Hepatocyte (in vitro differentiated cells): Measurements from ENCODE around the gene CHST13.

Experiments used
- EZH2 ChIP-seq: fragments of 200-600 bp; sonication (generic); IDR thresholded peaks from 2 replicates; pipeline ENCODE4 v1.6.1; 2016; ENCODE audit warnings: antibody characterized with exemption, mild to moderate bottlenecking, borderline replicate concordance
- TF ChIP-seq, protein P1 (sequence below): fragments of 200-600 bp; sonication (generic); IDR thresholded peaks from 2 replicates; pipeline ENCODE4 v1.5.1; 2016; ENCODE audit warnings: antibody characterized with exemption, mild to moderate bottlenecking; ENCODE audit not compliant: poor library complexity

DNA sequence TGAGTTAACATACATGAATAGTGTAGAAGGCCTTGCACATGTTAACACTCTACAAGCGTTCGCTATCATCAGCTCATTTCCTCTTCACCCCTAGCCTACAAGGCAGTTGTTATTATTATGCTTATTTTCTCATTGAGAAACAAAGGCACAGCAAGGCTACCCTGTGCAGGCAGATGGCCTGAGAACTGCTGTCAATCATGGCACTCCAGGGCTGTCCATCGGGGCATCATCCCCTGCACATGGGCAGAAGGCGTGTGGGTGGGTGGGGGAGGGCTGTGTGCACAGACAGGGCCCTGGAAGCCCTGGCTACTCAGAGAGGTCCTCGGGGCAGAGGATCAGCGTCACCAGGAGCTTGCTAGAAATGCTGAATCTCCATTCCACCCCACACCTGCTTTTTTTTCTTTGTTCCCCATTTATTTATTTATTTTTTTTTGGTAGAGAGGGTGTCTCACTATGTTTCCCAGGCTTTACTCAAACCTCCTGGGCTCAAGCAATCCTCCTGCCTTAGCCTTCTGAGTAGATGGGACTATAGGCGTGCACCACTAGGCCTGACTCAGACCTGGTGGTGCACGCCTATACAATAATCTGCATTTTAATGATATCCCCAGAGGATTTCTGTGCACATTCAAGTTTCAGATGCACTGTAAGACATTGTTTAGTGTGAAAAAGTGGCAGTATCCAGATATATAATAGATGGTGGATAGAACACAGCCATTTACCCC, 38.6 kb upstream of the CHST13 start:
- TF ChIP-seq, protein P1, sequence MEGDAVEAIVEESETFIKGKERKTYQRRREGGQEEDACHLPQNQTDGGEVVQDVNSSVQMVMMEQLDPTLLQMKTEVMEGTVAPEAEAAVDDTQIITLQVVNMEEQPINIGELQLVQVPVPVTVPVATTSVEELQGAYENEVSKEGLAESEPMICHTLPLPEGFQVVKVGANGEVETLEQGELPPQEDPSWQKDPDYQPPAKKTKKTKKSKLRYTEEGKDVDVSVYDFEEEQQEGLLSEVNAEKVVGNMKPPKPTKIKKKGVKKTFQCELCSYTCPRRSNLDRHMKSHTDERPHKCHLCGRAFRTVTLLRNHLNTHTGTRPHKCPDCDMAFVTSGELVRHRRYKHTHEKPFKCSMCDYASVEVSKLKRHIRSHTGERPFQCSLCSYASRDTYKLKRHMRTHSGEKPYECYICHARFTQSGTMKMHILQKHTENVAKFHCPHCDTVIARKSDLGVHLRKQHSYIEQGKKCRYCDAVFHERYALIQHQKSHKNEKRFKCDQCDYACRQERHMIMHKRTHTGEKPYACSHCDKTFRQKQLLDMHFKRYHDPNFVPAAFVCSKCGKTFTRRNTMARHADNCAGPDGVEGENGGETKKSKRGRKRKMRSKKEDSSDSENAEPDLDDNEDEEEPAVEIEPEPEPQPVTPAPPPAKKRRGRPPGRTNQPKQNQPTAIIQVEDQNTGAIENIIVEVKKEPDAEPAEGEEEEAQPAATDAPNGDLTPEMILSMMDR: no peak
- TF ChIP-seq EZH2: no peak
